Panc1 (cell line): Measurements from ENCODE around the gene RRAS.

Experiments
- POLR2AphosphoS5 ChIP-seq: IDR thresholded peaks from 2 replicates; pipeline ENCODE4 v1.6.1; 2012; ENCODE audit warnings: mild to moderate bottlenecking, low read depth, low read length, moderate library complexity
- SIN3A ChIP-seq: IDR thresholded peaks from 2 replicates; pipeline ENCODE4 v1.6.1; 2012; ENCODE audit warnings: low read depth, mild to moderate bottlenecking, low read length, moderate library complexity, borderline replicate concordance; ENCODE audit not compliant: insufficient read depth
- TCF7L2 ChIP-seq: IDR thresholded peaks from 2 replicates; pipeline ENCODE4 v1.6.1; 2011; ENCODE audit warnings: mild to moderate bottlenecking, low read depth, low read length, inconsistent platforms
- TF ChIP-seq, protein P1 (sequence below): fragments of 450-650 bp; IDR thresholded peaks from 2 replicates; pipeline ENCODE4 v1.5.1; 2017; ENCODE audit warnings: mild to moderate bottlenecking
- TF ChIP-seq, protein P2 (sequence below), 2 experiments: IDR thresholded peaks; 2 replicates each; pipeline ENCODE4 v1.6.1; 2011 to 2012; ENCODE audit warnings: low read depth in 2 of 2, control low read depth in 1 of 2, low read length in 1 of 2, mild to moderate bottlenecking in 1 of 2, moderate library complexity in 1 of 2; ENCODE audit not compliant: insufficient read depth in 1 of 2

DNA sequence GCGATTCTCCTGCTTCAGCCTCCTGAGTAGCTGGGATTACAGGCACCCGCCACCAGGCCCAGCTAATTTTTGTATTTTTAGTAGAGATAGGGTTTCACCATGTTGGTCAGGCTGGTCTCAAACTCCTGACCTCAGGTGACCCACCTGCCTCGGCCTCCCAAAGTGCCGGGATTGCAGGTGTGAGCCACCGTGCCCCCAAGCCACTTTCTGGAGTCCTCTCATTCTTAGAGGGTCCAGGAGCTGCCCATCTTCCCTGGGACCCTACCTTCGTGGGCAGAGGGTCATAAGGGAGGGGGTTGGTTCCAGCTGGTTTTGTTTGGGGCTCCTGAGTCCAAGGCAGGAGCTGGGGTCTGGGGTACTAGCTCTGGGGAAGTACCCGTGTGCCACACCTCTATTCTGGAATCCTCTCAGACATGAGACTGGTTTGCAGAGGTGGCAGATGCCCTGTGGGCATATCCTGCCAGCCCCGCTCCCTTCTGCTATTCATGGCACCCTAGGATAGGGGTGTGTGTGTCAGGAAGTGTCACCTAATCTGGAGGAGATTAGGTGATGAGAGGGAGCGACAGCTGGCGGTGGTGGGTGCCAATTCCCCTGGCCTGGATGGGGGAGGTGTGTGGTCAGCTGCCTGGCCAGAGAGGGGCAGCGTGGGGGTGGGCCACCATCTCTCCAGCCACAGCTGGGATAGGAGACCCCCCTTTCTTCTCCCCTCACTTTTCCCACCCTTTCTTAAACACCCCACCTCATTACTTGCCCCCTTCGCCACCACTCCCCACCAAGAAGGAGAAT, 39.2 kb upstream of the RRAS start:
- TF ChIP-seq, protein P1, sequence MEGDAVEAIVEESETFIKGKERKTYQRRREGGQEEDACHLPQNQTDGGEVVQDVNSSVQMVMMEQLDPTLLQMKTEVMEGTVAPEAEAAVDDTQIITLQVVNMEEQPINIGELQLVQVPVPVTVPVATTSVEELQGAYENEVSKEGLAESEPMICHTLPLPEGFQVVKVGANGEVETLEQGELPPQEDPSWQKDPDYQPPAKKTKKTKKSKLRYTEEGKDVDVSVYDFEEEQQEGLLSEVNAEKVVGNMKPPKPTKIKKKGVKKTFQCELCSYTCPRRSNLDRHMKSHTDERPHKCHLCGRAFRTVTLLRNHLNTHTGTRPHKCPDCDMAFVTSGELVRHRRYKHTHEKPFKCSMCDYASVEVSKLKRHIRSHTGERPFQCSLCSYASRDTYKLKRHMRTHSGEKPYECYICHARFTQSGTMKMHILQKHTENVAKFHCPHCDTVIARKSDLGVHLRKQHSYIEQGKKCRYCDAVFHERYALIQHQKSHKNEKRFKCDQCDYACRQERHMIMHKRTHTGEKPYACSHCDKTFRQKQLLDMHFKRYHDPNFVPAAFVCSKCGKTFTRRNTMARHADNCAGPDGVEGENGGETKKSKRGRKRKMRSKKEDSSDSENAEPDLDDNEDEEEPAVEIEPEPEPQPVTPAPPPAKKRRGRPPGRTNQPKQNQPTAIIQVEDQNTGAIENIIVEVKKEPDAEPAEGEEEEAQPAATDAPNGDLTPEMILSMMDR: no peak
- TF ChIP-seq, protein P2, sequence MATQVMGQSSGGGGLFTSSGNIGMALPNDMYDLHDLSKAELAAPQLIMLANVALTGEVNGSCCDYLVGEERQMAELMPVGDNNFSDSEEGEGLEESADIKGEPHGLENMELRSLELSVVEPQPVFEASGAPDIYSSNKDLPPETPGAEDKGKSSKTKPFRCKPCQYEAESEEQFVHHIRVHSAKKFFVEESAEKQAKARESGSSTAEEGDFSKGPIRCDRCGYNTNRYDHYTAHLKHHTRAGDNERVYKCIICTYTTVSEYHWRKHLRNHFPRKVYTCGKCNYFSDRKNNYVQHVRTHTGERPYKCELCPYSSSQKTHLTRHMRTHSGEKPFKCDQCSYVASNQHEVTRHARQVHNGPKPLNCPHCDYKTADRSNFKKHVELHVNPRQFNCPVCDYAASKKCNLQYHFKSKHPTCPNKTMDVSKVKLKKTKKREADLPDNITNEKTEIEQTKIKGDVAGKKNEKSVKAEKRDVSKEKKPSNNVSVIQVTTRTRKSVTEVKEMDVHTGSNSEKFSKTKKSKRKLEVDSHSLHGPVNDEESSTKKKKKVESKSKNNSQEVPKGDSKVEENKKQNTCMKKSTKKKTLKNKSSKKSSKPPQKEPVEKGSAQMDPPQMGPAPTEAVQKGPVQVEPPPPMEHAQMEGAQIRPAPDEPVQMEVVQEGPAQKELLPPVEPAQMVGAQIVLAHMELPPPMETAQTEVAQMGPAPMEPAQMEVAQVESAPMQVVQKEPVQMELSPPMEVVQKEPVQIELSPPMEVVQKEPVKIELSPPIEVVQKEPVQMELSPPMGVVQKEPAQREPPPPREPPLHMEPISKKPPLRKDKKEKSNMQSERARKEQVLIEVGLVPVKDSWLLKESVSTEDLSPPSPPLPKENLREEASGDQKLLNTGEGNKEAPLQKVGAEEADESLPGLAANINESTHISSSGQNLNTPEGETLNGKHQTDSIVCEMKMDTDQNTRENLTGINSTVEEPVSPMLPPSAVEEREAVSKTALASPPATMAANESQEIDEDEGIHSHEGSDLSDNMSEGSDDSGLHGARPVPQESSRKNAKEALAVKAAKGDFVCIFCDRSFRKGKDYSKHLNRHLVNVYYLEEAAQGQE (IDR thresholded peaks at IDR 0.05; ENCODE audit: insufficient read depth in 1 of 2, low read depth in 2 of 2, low read length in 1 of 2): no peak
- TF ChIP-seq POLR2AphosphoS5: no peak
- TF ChIP-seq TCF7L2: no peak
- TF ChIP-seq SIN3A: no peak
